ENCODE results near the gene NLRP7. TPM values are rescaled to one million over a fixed set of nuclear protein-coding genes. Genes with fewer than 3 reads are reported as not detected.
"Not testable (repeated sequence)": the region's sequence is repeated elsewhere in the genome, so short reads cannot be mapped to it uniquely, and the experiment has no call there.

The NLRP7 gene
- total RNA-seq, 3 donors from 2014 or later = not detected

GRCh38 chr19:54943772-54944361 lies 3.5 kb downstream of the NLRP7 start:
- not testable (repeated sequence) for H3K27me3 Mint-ChIP-seq (ENCODE audit: low read depth); H3K9me3 Mint-ChIP-seq; DNase-seq; ATAC-seq; H3K4me1 Mint-ChIP-seq (ENCODE audit: low read depth); H3K36me3 Mint-ChIP-seq (ENCODE audit: insufficient read depth); H3K4me3 Mint-ChIP-seq

- peaks cover 11% of the 10 kb centered on the region for H3K27me3 Mint-ChIP-seq (ENCODE audit: low read depth)
- ATAC-seq; DNase-seq; H3K4me3 Mint-ChIP-seq; H3K36me3 Mint-ChIP-seq (ENCODE audit: insufficient read depth); H3K9me3 Mint-ChIP-seq; H3K4me1 Mint-ChIP-seq (ENCODE audit: low read depth): not testable (repeated sequence)
Observed at GRCh38 chr19:54939538-54939937, 7.8 kb downstream of the NLRP7 start.

GRCh38 chr19:54938906-54939305 lies 8.4 kb downstream of the NLRP7 start:
- Mint-ChIP-seq H3K36me3 (ENCODE audit: insufficient read depth) (no peaks in the 10 kb centered on the region), H3K9me3 (no peaks in the 10 kb centered on the region), H3K4me3 (no peak overlapping the region), H3K27me3 (ENCODE audit: low read depth) (peaks cover 11% of the 10 kb centered on the region), H3K4me1 (ENCODE audit: low read depth) (no peaks in the 10 kb centered on the region)
- DNase-seq (no peak), ATAC-seq (no peak)

GRCh38 chr19:54937926-54938325 lies 9.4 kb downstream of the NLRP7 start:
- ATAC-seq = no peak
- DNase-seq = no peak

GRCh38 chr19:54928299-54928698 lies 19.0 kb downstream of the NLRP7 start:
- Mint-ChIP-seq H3K4me1 (ENCODE audit: low read depth) (no peaks in the 10 kb centered on the region), H3K9me3 (peaks cover 15% of the 10 kb centered on the region), H3K36me3 (ENCODE audit: insufficient read depth) (no peaks in the 10 kb centered on the region), H3K27me3 (ENCODE audit: low read depth) (peaks cover 6% of the 10 kb centered on the region), H3K4me3 (no peak overlapping the region)
- no peak for ATAC-seq
- DNase-seq = no peak

More at GRCh38 chr19:54937926-54938325, 9.4 kb downstream of the NLRP7 start:
- H3K27me3 Mint-ChIP-seq (ENCODE audit: low read depth) = peaks cover 11% of the 10 kb centered on the region
- H3K9me3 Mint-ChIP-seq = no peaks in the 10 kb centered on the region
- H3K4me1 Mint-ChIP-seq (ENCODE audit: low read depth) = no peaks in the 10 kb centered on the region
- H3K4me3 Mint-ChIP-seq = no peak overlapping the region
- no peaks in the 10 kb centered on the region for H3K36me3 Mint-ChIP-seq (ENCODE audit: insufficient read depth)

- Mint-ChIP-seq H3K36me3 (ENCODE audit: insufficient read depth) (no peaks in the 10 kb centered on the region), H3K4me3 (no peak overlapping the region), H3K4me1 (ENCODE audit: low read depth) (peaks cover 2% of the 10 kb centered on the region), H3K27me3 (ENCODE audit: low read depth) (peaks cover 12% of the 10 kb centered on the region), H3K9me3 (peaks cover 7% of the 10 kb centered on the region)
- DNase-seq = no peak
- ATAC-seq = no peak
Observed at GRCh38 chr19:54923276-54923675, 24.1 kb downstream of the NLRP7 start.

GRCh38 chr19:54921082-54921481 lies 26.2 kb downstream of the NLRP7 start:
- no peak for ATAC-seq

GRCh38 chr19:54919646-54920563 lies 27.4 kb downstream of the NLRP7 start:
- ATAC-seq; H3K4me1 Mint-ChIP-seq (ENCODE audit: low read depth); H3K9me3 Mint-ChIP-seq; H3K36me3 Mint-ChIP-seq (ENCODE audit: insufficient read depth); H3K4me3 Mint-ChIP-seq; DNase-seq: not testable (repeated sequence)
- H3K27me3 Mint-ChIP-seq (ENCODE audit: low read depth) = peaks cover 16% of the 10 kb centered on the region

More at GRCh38 chr19:54921082-54921481, 26.2 kb downstream of the NLRP7 start:
- H3K4me3 Mint-ChIP-seq = no peak overlapping the region
- peaks cover 2% of the 10 kb centered on the region for H3K4me1 Mint-ChIP-seq (ENCODE audit: low read depth)
- H3K27me3 Mint-ChIP-seq (ENCODE audit: low read depth) = peaks cover 12% of the 10 kb centered on the region
- DNase-seq = no peak
- no peaks in the 10 kb centered on the region for H3K36me3 Mint-ChIP-seq (ENCODE audit: insufficient read depth)
- H3K9me3 Mint-ChIP-seq = peaks cover 4% of the 10 kb centered on the region

- Mint-ChIP-seq H3K36me3 (ENCODE audit: insufficient read depth) (no peaks in the 10 kb centered on the region), H3K4me3 (no peak overlapping the region), H3K4me1 (ENCODE audit: low read depth) (peaks cover 2% of the 10 kb centered on the region), H3K9me3 (no peaks in the 10 kb centered on the region), H3K27me3 (ENCODE audit: low read depth) (peaks cover 18% of the 10 kb centered on the region)
- ATAC-seq (no peak), DNase-seq (no peak)
Observed at GRCh38 chr19:54918499-54918898, 28.8 kb downstream of the NLRP7 start.

- Mint-ChIP-seq H3K27me3 (ENCODE audit: low read depth) (peaks cover 13% of the 10 kb centered on the region), H3K4me1 (ENCODE audit: low read depth) (peaks cover 2% of the 10 kb centered on the region), H3K4me3 (no peak overlapping the region), H3K9me3 (no peaks in the 10 kb centered on the region), H3K36me3 (ENCODE audit: insufficient read depth) (no peaks in the 10 kb centered on the region)
- DNase-seq = no peak
- ATAC-seq = no peak
Observed at GRCh38 chr19:54916822-54917221, 30.5 kb downstream of the NLRP7 start.

- not testable (repeated sequence) for H3K27me3 Mint-ChIP-seq (ENCODE audit: low read depth); H3K9me3 Mint-ChIP-seq; H3K4me3 Mint-ChIP-seq; DNase-seq; H3K36me3 Mint-ChIP-seq (ENCODE audit: insufficient read depth); H3K4me1 Mint-ChIP-seq (ENCODE audit: low read depth); ATAC-seq
Observed at GRCh38 chr19:54907899-54908298, 39.4 kb downstream of the NLRP7 start.

- no peaks in the 10 kb centered on the region for H3K4me1 Mint-ChIP-seq (ENCODE audit: low read depth)
- H3K4me3 Mint-ChIP-seq = peak overlapping the region; percentile 70
- H3K9me3 Mint-ChIP-seq = no peaks in the 10 kb centered on the region
- ATAC-seq (no peak), DNase-seq (no peak)
- peaks cover 6% of the 10 kb centered on the region for H3K27me3 Mint-ChIP-seq (ENCODE audit: low read depth)
- H3K36me3 Mint-ChIP-seq (ENCODE audit: insufficient read depth) = no peaks in the 10 kb centered on the region
Observed at GRCh38 chr19:54906819-54907218, 40.5 kb downstream of the NLRP7 start.

- H3K4me1 Mint-ChIP-seq (ENCODE audit: low read depth) = no peaks in the 10 kb centered on the region
- H3K9me3 Mint-ChIP-seq = no peaks in the 10 kb centered on the region
- peak within 1 kb of the TSS; percentile 70 for H3K4me3 Mint-ChIP-seq
- DNase-seq (no peak), ATAC-seq (peak in 1 of 2 donors; percentile 41)
- H3K36me3 Mint-ChIP-seq (ENCODE audit: insufficient read depth) = no peaks in the 10 kb centered on the region
- H3K27me3 Mint-ChIP-seq (ENCODE audit: low read depth) = peaks cover 6% of the 10 kb centered on the region
Observed at GRCh38 chr19:54905803-54906511, 41.4 kb downstream of the NLRP7 start, which contains the start of gene NCR1. Gene NCR1, plus strand, starts transcription at chr19:54906148. Its CDS starts 40 bp downstream, at chr19:54906188.

- no peaks in the 10 kb centered on the region for H3K9me3 Mint-ChIP-seq
- H3K36me3 Mint-ChIP-seq (ENCODE audit: insufficient read depth) = no peaks in the 10 kb centered on the region
- H3K27me3 Mint-ChIP-seq (ENCODE audit: low read depth) = peaks cover 6% of the 10 kb centered on the region
- no peak overlapping the region for H3K4me3 Mint-ChIP-seq
- ATAC-seq (no peak), DNase-seq (no peak)
- no peaks in the 10 kb centered on the region for H3K4me1 Mint-ChIP-seq (ENCODE audit: low read depth)
Observed at GRCh38 chr19:54905421-54905802, 41.9 kb downstream of the NLRP7 start.

All from activated T-cell treated with anti-CD3 and anti-CD28 coated beads, Interleukin-2, amount 50 U/mL, for 4 hours (primary cell).